Loucy (cell line): Measurements from ENCODE around the gene CAMK2D.

Source experiments
- H2AFZ ChIP-seq: fragments of 200-600 bp; sonication (generic); 2 replicates; pipeline ENCODE4 v1.6.0; 2016; ENCODE audit warnings: antibody characterized with exemption, mild to moderate bottlenecking, low read length, moderate library complexity
- H3F3A ChIP-seq: fragments of 200-600 bp; 2 replicates; pipeline ENCODE4 v1.6.0; 2016; ENCODE audit warnings: antibody characterized with exemption, low read depth, mild to moderate bottlenecking
- H3K27me3 ChIP-seq: fragments of 200-600 bp; sonication (generic); 2 replicates; pipeline ENCODE4 v1.6.1; 2014; ENCODE audit warnings: low read length, mild to moderate bottlenecking; ENCODE audit not compliant: insufficient read depth, poor library complexity, severe bottlenecking
- H3K36me3 ChIP-seq: fragments of 200-600 bp; sonication (generic); 2 replicates; pipeline ENCODE4 v1.6.1; 2016; ENCODE audit warnings: low read length; ENCODE audit not compliant: insufficient read depth
- H3K4me1 ChIP-seq: fragments of 200-600 bp; sonication (generic); 2 replicates; pipeline ENCODE4 v1.5.1; 2014; ENCODE audit warnings: low read length, mild to moderate bottlenecking; ENCODE audit not compliant: insufficient read depth, poor library complexity, severe bottlenecking
- H3K4me2 ChIP-seq: fragments of 200-600 bp; sonication (generic); 2 replicates; pipeline ENCODE4 v1.6.0; 2014; ENCODE audit warnings: antibody characterized with exemption, low read length, low read depth, mild to moderate bottlenecking; ENCODE audit not compliant: poor library complexity, severe bottlenecking
- H3K4me3 ChIP-seq: fragments of 200-600 bp; sonication (generic); 2 replicates; pipeline ENCODE4 v1.5.1; 2014; ENCODE audit warnings: low read length, mild to moderate bottlenecking, mixed read lengths; ENCODE audit not compliant: poor library complexity, severe bottlenecking
- H3K79me2 ChIP-seq: fragments of 200-600 bp; sonication (generic); 2 replicates; pipeline ENCODE4 v1.6.1; 2014; ENCODE audit warnings: low read length; ENCODE audit not compliant: insufficient read depth
- H3K9ac ChIP-seq: fragments of 200-600 bp; sonication (generic); 2 replicates; pipeline ENCODE4 v1.6.0; 2014; ENCODE audit warnings: mild to moderate bottlenecking, low read depth, low read length, moderate library complexity; ENCODE audit not compliant: poor library complexity, severe bottlenecking
- H3K9me2 ChIP-seq: fragments of 200-600 bp; sonication (generic); replicated peaks from 2 replicates; pipeline ENCODE4 v1.6.1; 2016; ENCODE audit warnings: low read depth, low read length, mixed read lengths
- H3K9me3 ChIP-seq: fragments of 200-600 bp; sonication (generic); 2 replicates; pipeline ENCODE4 v1.6.1; 2014; ENCODE audit warnings: mild to moderate bottlenecking, antibody characterized with exemption, low read length, low read depth; ENCODE audit not compliant: insufficient read depth
- H4K20me1 ChIP-seq: fragments of 200-600 bp; sonication (generic); 2 replicates; pipeline ENCODE4 v1.6.0; 2014; ENCODE audit warnings: antibody characterized with exemption, low read length, mild to moderate bottlenecking; ENCODE audit not compliant: insufficient read depth, poor library complexity, severe bottlenecking
- CTCF ChIP-seq: fragments of 200-600 bp; sonication (generic); conservative IDR thresholded peaks from 2 replicates; pipeline ENCODE4 v1.5.1; 2014; ENCODE audit warnings: mild to moderate bottlenecking, antibody characterized with exemption, low read length
- EZH2phosphoT487 ChIP-seq: fragments of 200-600 bp; IDR thresholded peaks from 2 replicates; pipeline ENCODE4 v1.6.1; 2018; ENCODE audit warnings: antibody characterized with exemption, mild to moderate bottlenecking, moderate library complexity, borderline replicate concordance

The CAMK2D gene

GRCh38 chr4:113607998-113608397, 153.5 kb downstream of the CAMK2D start:
- TF ChIP-seq EZH2phosphoT487 = no peak
- TF ChIP-seq CTCF = no peak
- no peak overlapping the region for H3K9ac ChIP-seq
- H3K4me3 ChIP-seq = no peak overlapping the region
- H3K27me3 ChIP-seq = no peaks in the 10 kb centered on the region
- H3K4me2 ChIP-seq = no peak overlapping the region
- H4K20me1 ChIP-seq = no peaks in the 10 kb centered on the region
- peaks cover 3% of the 10 kb centered on the region for H3K4me1 ChIP-seq
- H3K36me3 ChIP-seq = peaks cover 10% of the 10 kb centered on the region; the same call in 1 of the 2 replicates
- H3K79me2 ChIP-seq = no peaks in the 10 kb centered on the region
- no peak overlapping the region for H2AFZ ChIP-seq
- no peaks in the 10 kb centered on the region for H3K9me2 ChIP-seq
- H3F3A ChIP-seq = no peaks in the 10 kb centered on the region
- no peaks in the 10 kb centered on the region for H3K9me3 ChIP-seq

- no peak overlapping the region for H3K9ac ChIP-seq
- no peaks in the 10 kb centered on the region for H3F3A ChIP-seq
- no peak overlapping the region for H2AFZ ChIP-seq
- no peaks in the 10 kb centered on the region for H3K9me3 ChIP-seq
- H3K4me1 ChIP-seq = peaks cover 3% of the 10 kb centered on the region
- no peaks in the 10 kb centered on the region for H4K20me1 ChIP-seq
- H3K79me2 ChIP-seq = no peaks in the 10 kb centered on the region
- no peaks in the 10 kb centered on the region for H3K27me3 ChIP-seq
- peaks cover 10% of the 10 kb centered on the region; the same call in 1 of the 2 replicates for H3K36me3 ChIP-seq
- no peaks in the 10 kb centered on the region for H3K9me2 ChIP-seq
- no peak overlapping the region for H3K4me3 ChIP-seq
- no peak for TF ChIP-seq CTCF
- TF ChIP-seq EZH2phosphoT487 = no peak
- no peak overlapping the region for H3K4me2 ChIP-seq
Observed at GRCh38 chr4:113607147-113607720, 154.3 kb downstream of the CAMK2D start.

GRCh38 chr4:113604955-113605354, 156.6 kb downstream of the CAMK2D start:
- no peak overlapping the region for H3K4me3 ChIP-seq
- H2AFZ ChIP-seq = no peak overlapping the region
- peaks cover 3% of the 10 kb centered on the region for H3K4me1 ChIP-seq
- H3F3A ChIP-seq = no peaks in the 10 kb centered on the region
- H3K79me2 ChIP-seq = no peaks in the 10 kb centered on the region
- H3K36me3 ChIP-seq = peaks cover 10% of the 10 kb centered on the region; the same call in 1 of the 2 replicates
- H3K9me3 ChIP-seq = no peaks in the 10 kb centered on the region
- H3K9me2 ChIP-seq = no peaks in the 10 kb centered on the region
- TF ChIP-seq EZH2phosphoT487 (no peak), CTCF (no peak)
- no peaks in the 10 kb centered on the region for H3K27me3 ChIP-seq
- H4K20me1 ChIP-seq = no peaks in the 10 kb centered on the region
- H3K4me2 ChIP-seq = no peak overlapping the region
- no peak overlapping the region for H3K9ac ChIP-seq
